Measurements from ENCODE around the gene MAGI2.
"Not testable (repeated sequence)": the region's sequence is repeated elsewhere in the genome, so short reads cannot be mapped to it uniquely, and the experiment has no call there.

Gene MAGI2

GRCh38 chr7:79093421-79093820 lies 360.0 kb downstream of the MAGI2 start:
- no peaks in the 10 kb centered on the region for H3K4me1 ChIP-seq (ENCODE audit: control insufficient read depth, insufficient read depth, low read length)
- 0 out of 2 replicates have a peak, but pooled peaks cover 2% of the 10 kb centered on the region for H3K9me3 ChIP-seq (ENCODE audit: control insufficient read depth, insufficient read depth, low read depth, low read length)
- H3K27me3 ChIP-seq (ENCODE audit: control insufficient read depth, insufficient read depth, low read length) = no peaks in the 10 kb centered on the region
- no peak overlapping the region for H3K9ac ChIP-seq (ENCODE audit: low read length)
- H3K27ac ChIP-seq (ENCODE audit: low read depth, low read length) = no peak overlapping the region
- no peak overlapping the region for H3K4me3 ChIP-seq (ENCODE audit: low read depth, low read length)
- no peaks in the 10 kb centered on the region for H3K36me3 ChIP-seq (ENCODE audit: control insufficient read depth, insufficient read depth, low read length)

GRCh38 chr7:79091661-79092060 lies 361.8 kb downstream of the MAGI2 start:
- Histone ChIP-seq H3K36me3 (ENCODE audit: control insufficient read depth, insufficient read depth, low read length) (no peaks in the 10 kb centered on the region), H3K4me1 (ENCODE audit: control insufficient read depth, insufficient read depth, low read length) (no peaks in the 10 kb centered on the region), H3K27me3 (ENCODE audit: control insufficient read depth, insufficient read depth, low read length) (no peaks in the 10 kb centered on the region), H3K4me3 (ENCODE audit: low read depth, low read length) (no peak overlapping the region), H3K9me3 (ENCODE audit: control insufficient read depth, insufficient read depth, low read depth, low read length) (0 out of 2 replicates have a peak, but pooled peaks cover 2% of the 10 kb centered on the region), H3K27ac (ENCODE audit: low read depth, low read length) (no peak overlapping the region), H3K9ac (ENCODE audit: low read length) (no peak overlapping the region)

- Histone ChIP-seq H3K4me3 (ENCODE audit: low read depth, low read length) (no peak overlapping the region), H3K4me1 (ENCODE audit: control insufficient read depth, insufficient read depth, low read length) (no peaks in the 10 kb centered on the region), H3K9ac (ENCODE audit: low read length) (no peak overlapping the region), H3K27ac (ENCODE audit: low read depth, low read length) (no peak overlapping the region), H3K36me3 (ENCODE audit: control insufficient read depth, insufficient read depth, low read length) (no peaks in the 10 kb centered on the region), H3K9me3 (ENCODE audit: control insufficient read depth, insufficient read depth, low read depth, low read length) (0 out of 2 replicates have a peak, but pooled peaks cover 2% of the 10 kb centered on the region), H3K27me3 (ENCODE audit: control insufficient read depth, insufficient read depth, low read length) (no peaks in the 10 kb centered on the region)
Measured at GRCh38 chr7:79091011-79091410, 362.5 kb downstream of the MAGI2 start.

GRCh38 chr7:79090543-79090942 lies 362.9 kb downstream of the MAGI2 start:
- Histone ChIP-seq H3K27ac (ENCODE audit: low read depth, low read length) (no peak overlapping the region), H3K9me3 (ENCODE audit: control insufficient read depth, insufficient read depth, low read depth, low read length) (peaks cover 6% of the 10 kb centered on the region; the same call in 1 of the 2 replicates), H3K4me3 (ENCODE audit: low read depth, low read length) (no peak overlapping the region), H3K9ac (ENCODE audit: low read length) (no peak overlapping the region), H3K4me1 (ENCODE audit: control insufficient read depth, insufficient read depth, low read length) (no peaks in the 10 kb centered on the region), H3K27me3 (ENCODE audit: control insufficient read depth, insufficient read depth, low read length) (no peaks in the 10 kb centered on the region), H3K36me3 (ENCODE audit: control insufficient read depth, insufficient read depth, low read length) (no peaks in the 10 kb centered on the region)

- H3K27ac ChIP-seq (ENCODE audit: low read depth, low read length) = no peak overlapping the region
- peaks cover 4% of the 10 kb centered on the region; the same call in 1 of the 2 replicates for H3K9me3 ChIP-seq (ENCODE audit: control insufficient read depth, insufficient read depth, low read depth, low read length)
- H3K9ac ChIP-seq (ENCODE audit: low read length) = no peak overlapping the region
- no peaks in the 10 kb centered on the region for H3K27me3 ChIP-seq (ENCODE audit: control insufficient read depth, insufficient read depth, low read length)
- no peaks in the 10 kb centered on the region for H3K36me3 ChIP-seq (ENCODE audit: control insufficient read depth, insufficient read depth, low read length)
- H3K4me1 ChIP-seq (ENCODE audit: control insufficient read depth, insufficient read depth, low read length) = no peaks in the 10 kb centered on the region
- H3K4me3 ChIP-seq (ENCODE audit: low read depth, low read length) = no peak overlapping the region
Measured at GRCh38 chr7:79084423-79084822, 369.0 kb downstream of the MAGI2 start.

GRCh38 chr7:79079919-79080554 lies 373.4 kb downstream of the MAGI2 start:
- no peak overlapping the region for H3K4me3 ChIP-seq (ENCODE audit: low read depth, low read length)
- H3K9me3 ChIP-seq (ENCODE audit: control insufficient read depth, insufficient read depth, low read depth, low read length) = no peaks in the 10 kb centered on the region
- H3K27ac ChIP-seq (ENCODE audit: low read depth, low read length) = no peak overlapping the region
- H3K4me1 ChIP-seq (ENCODE audit: control insufficient read depth, insufficient read depth, low read length) = no peaks in the 10 kb centered on the region
- no peaks in the 10 kb centered on the region for H3K36me3 ChIP-seq (ENCODE audit: control insufficient read depth, insufficient read depth, low read length)
- H3K27me3 ChIP-seq (ENCODE audit: control insufficient read depth, insufficient read depth, low read length) = no peaks in the 10 kb centered on the region
- no peak overlapping the region for H3K9ac ChIP-seq (ENCODE audit: low read length)

GRCh38 chr7:79078273-79078672 lies 375.2 kb downstream of the MAGI2 start:
- no peaks in the 10 kb centered on the region for H3K27me3 ChIP-seq (ENCODE audit: control insufficient read depth, insufficient read depth, low read length)
- H3K9me3 ChIP-seq (ENCODE audit: control insufficient read depth, insufficient read depth, low read depth, low read length) = no peaks in the 10 kb centered on the region
- no peak overlapping the region for H3K27ac ChIP-seq (ENCODE audit: low read depth, low read length)
- no peak overlapping the region for H3K4me3 ChIP-seq (ENCODE audit: low read depth, low read length)
- no peak overlapping the region for H3K9ac ChIP-seq (ENCODE audit: low read length)
- no peaks in the 10 kb centered on the region for H3K36me3 ChIP-seq (ENCODE audit: control insufficient read depth, insufficient read depth, low read length)
- H3K4me1 ChIP-seq (ENCODE audit: control insufficient read depth, insufficient read depth, low read length) = no peaks in the 10 kb centered on the region

- not testable (repeated sequence) for H3K4me3 ChIP-seq (ENCODE audit: low read depth, low read length); H3K27ac ChIP-seq (ENCODE audit: low read depth, low read length)
Measured at GRCh38 chr7:79071187-79071586, 382.3 kb downstream of the MAGI2 start.

GRCh38 chr7:79064187-79064823 lies 389.2 kb downstream of the MAGI2 start:
- H3K4me1 ChIP-seq (ENCODE audit: control insufficient read depth, insufficient read depth, low read length) = no peaks in the 10 kb centered on the region
- H3K9ac ChIP-seq (ENCODE audit: low read length) = no peak overlapping the region
- H3K36me3 ChIP-seq (ENCODE audit: control insufficient read depth, insufficient read depth, low read length) = no peaks in the 10 kb centered on the region
- no peak overlapping the region for H3K27ac ChIP-seq (ENCODE audit: low read depth, low read length)
- H3K4me3 ChIP-seq (ENCODE audit: low read depth, low read length) = no peak overlapping the region
- no peaks in the 10 kb centered on the region for H3K27me3 ChIP-seq (ENCODE audit: control insufficient read depth, insufficient read depth, low read length)
- no peaks in the 10 kb centered on the region for H3K9me3 ChIP-seq (ENCODE audit: control insufficient read depth, insufficient read depth, low read depth, low read length)

More at GRCh38 chr7:79071187-79071586, 382.3 kb downstream of the MAGI2 start:
- H3K9me3 ChIP-seq (ENCODE audit: control insufficient read depth, insufficient read depth, low read depth, low read length); H3K36me3 ChIP-seq (ENCODE audit: control insufficient read depth, insufficient read depth, low read length); H3K27me3 ChIP-seq (ENCODE audit: control insufficient read depth, insufficient read depth, low read length); H3K4me1 ChIP-seq (ENCODE audit: control insufficient read depth, insufficient read depth, low read length); H3K9ac ChIP-seq (ENCODE audit: low read length): not testable (repeated sequence)

- no peaks in the 10 kb centered on the region for H3K27me3 ChIP-seq (ENCODE audit: control insufficient read depth, insufficient read depth, low read length)
- H3K27ac ChIP-seq (ENCODE audit: low read depth, low read length) = no peak overlapping the region
- no peaks in the 10 kb centered on the region for H3K36me3 ChIP-seq (ENCODE audit: control insufficient read depth, insufficient read depth, low read length)
- no peaks in the 10 kb centered on the region for H3K4me1 ChIP-seq (ENCODE audit: control insufficient read depth, insufficient read depth, low read length)
- H3K9me3 ChIP-seq (ENCODE audit: control insufficient read depth, insufficient read depth, low read depth, low read length) = no peaks in the 10 kb centered on the region
- no peak overlapping the region for H3K9ac ChIP-seq (ENCODE audit: low read length)
- H3K4me3 ChIP-seq (ENCODE audit: low read depth, low read length) = no peak overlapping the region
Measured at GRCh38 chr7:79063019-79063698, 390.3 kb downstream of the MAGI2 start.

GRCh38 chr7:79060498-79060897 lies 393.0 kb downstream of the MAGI2 start:
- Histone ChIP-seq H3K9ac (ENCODE audit: low read length) (no peak overlapping the region), H3K9me3 (ENCODE audit: control insufficient read depth, insufficient read depth, low read depth, low read length) (no peaks in the 10 kb centered on the region), H3K27ac (ENCODE audit: low read depth, low read length) (no peak overlapping the region), H3K27me3 (ENCODE audit: control insufficient read depth, insufficient read depth, low read length) (no peaks in the 10 kb centered on the region), H3K4me1 (ENCODE audit: control insufficient read depth, insufficient read depth, low read length) (no peaks in the 10 kb centered on the region), H3K36me3 (ENCODE audit: control insufficient read depth, insufficient read depth, low read length) (no peaks in the 10 kb centered on the region), H3K4me3 (ENCODE audit: low read depth, low read length) (no peak overlapping the region)

All from HUES6 (cell line).